HepG2 (cell line): ENCODE data around the gene NCDN. TPM values are rescaled to one million over a fixed set of nuclear protein-coding genes. Genes with fewer than 3 reads are reported as not detected.

ENCODE experiments used
- CHCHD3 ChIP-seq: sonication (generic); formaldehyde crosslinking; IDR thresholded peaks from 2 replicates; pipeline ENCODE4 v1.8.0; 2022; ENCODE audit warnings: mild to moderate bottlenecking, missing genetic modification reagents, moderate library complexity
- CREM ChIP-seq, 2 experiments: sonication (generic) in 1 of 2; formaldehyde crosslinking in 1 of 2; IDR thresholded peaks; 2 replicates each; pipeline versions ENCODE4 v1.4.0 to v1.6.1; 2016 to 2020; ENCODE audit warnings: antibody characterized with exemption in 1 of 2, mild to moderate bottlenecking in 1 of 2, missing genetic modification reagents in 1 of 2
- ESRRA ChIP-seq: sonication (generic); formaldehyde crosslinking; IDR thresholded peaks from 2 replicates; pipeline ENCODE4 v1.5.1; 2020; ENCODE audit warnings: mild to moderate bottlenecking, low read depth, missing genetic modification reagents
- HNRNPK ChIP-seq: fragments of 200-400 bp; formaldehyde crosslinking; IDR thresholded peaks from 2 replicates; pipeline ENCODE4 v1.6.1; 2018; ENCODE audit warnings: low read length, low read depth, moderate library complexity, mild to moderate bottlenecking; ENCODE audit not compliant: poor library complexity, severe bottlenecking
- HOMEZ ChIP-seq: IDR thresholded peaks from 2 replicates; pipeline ENCODE4 v1.6.1; 2016; ENCODE audit warnings: low read depth
- LBX2 ChIP-seq: sonication (generic); formaldehyde crosslinking; IDR thresholded peaks from 2 replicates; pipeline ENCODE4 v1.5.0; 2020; ENCODE audit warnings: missing genetic modification reagents, mild to moderate bottlenecking, borderline replicate concordance
- ONECUT2 ChIP-seq: sonication (generic); formaldehyde crosslinking; IDR thresholded peaks from 2 replicates; pipeline ENCODE4 v1.4.0; 2020; ENCODE audit warnings: missing genetic modification reagents
- PRPF4 ChIP-seq: fragments of 200-400 bp; formaldehyde crosslinking; IDR thresholded peaks from 2 replicates; pipeline ENCODE4 v1.6.1; 2016; ENCODE audit warnings: low read length, low read depth; ENCODE audit not compliant: poor library complexity, severe bottlenecking
- REL ChIP-seq: sonication (generic); formaldehyde crosslinking; conservative IDR thresholded peaks from 2 replicates; pipeline ENCODE4 v1.8.0; 2022; ENCODE audit warnings: mild to moderate bottlenecking, missing genetic modification reagents, moderate library complexity
- SP4 ChIP-seq: sonication (generic); formaldehyde crosslinking; IDR thresholded peaks from 2 replicates; pipeline ENCODE4 v1.8.1; 2023; ENCODE audit warnings: mild to moderate bottlenecking, missing genetic modification reagents
- SSRP1 ChIP-seq: IDR thresholded peaks from 2 replicates; pipeline ENCODE4 v1.6.1; 2016; ENCODE audit warnings: control low read depth
- STAT6 ChIP-seq: sonication (generic); formaldehyde crosslinking; IDR thresholded peaks from 2 replicates; pipeline ENCODE4 v1.4.0; 2020; ENCODE audit warnings: missing genetic modification reagents, mild to moderate bottlenecking, borderline replicate concordance
- SUZ12 ChIP-seq: fragments of 150-350 bp; IDR thresholded peaks from 2 replicates; pipeline ENCODE4 v1.6.1; 2014; ENCODE audit warnings: low read depth, low read length
- SYNCRIP ChIP-seq: fragments of 200-400 bp; formaldehyde crosslinking; IDR thresholded peaks from 2 replicates; pipeline ENCODE4 v1.6.1; 2018; ENCODE audit warnings: mild to moderate bottlenecking, low read depth, low read length; ENCODE audit not compliant: insufficient read depth
- TGIF2 ChIP-seq: IDR thresholded peaks from 2 replicates; pipeline ENCODE4 v1.6.1; 2016; ENCODE audit warnings: control low read depth, missing compliant biosample characterization
- ZNF138 ChIP-seq: sonication (generic); formaldehyde crosslinking; IDR thresholded peaks from 2 replicates; pipeline ENCODE4 v1.5.0; 2020; ENCODE audit warnings: mild to moderate bottlenecking, low read depth, missing genetic modification reagents
- ZNF256 ChIP-seq: sonication (generic); formaldehyde crosslinking; conservative IDR thresholded peaks from 2 replicates; pipeline ENCODE4 v1.4.0; 2020; ENCODE audit warnings: missing genetic modification reagents
- ZNF780A ChIP-seq: sonication (generic); formaldehyde crosslinking; IDR thresholded peaks from 2 replicates; pipeline ENCODE4 v1.8.0; 2022; ENCODE audit warnings: mild to moderate bottlenecking, missing genetic modification reagents, moderate library complexity
- ZNF879 ChIP-seq: sonication (generic); formaldehyde crosslinking; IDR thresholded peaks from 2 replicates; pipeline ENCODE4 v1.8.1; 2023; ENCODE audit warnings: missing genetic modification reagents
- polyA plus RNA-seq, 8 experiments: library from polyadenylated mRNA; depleted of rRNA in 3 of 8; stranded (reverse) in 7 of 8; unstranded in 1 of 8; fragments of >200 nt; fragmentation: Illumina TruSeq in 4 of 8; extraction: Trizol in 4 of 8; gene quantifications; 2 replicates each; pipeline versions ENCODE4 v1.2.1 to v1.2.3, GENCODE V29; 2011 to 2016; ENCODE audit warnings: low read depth in 4 of 8, missing spikeins in 1 of 8, mixed read lengths in 1 of 8; ENCODE audit not compliant: insufficient read depth in 1 of 8
- total RNA-seq, 5 experiments: library from RNA; depleted of rRNA; stranded (reverse); fragments of >200 nt; fragmentation: Illumina TruSeq; extraction: Trizol; gene quantifications; 2 replicates each; pipeline ENCODE4 v1.2.3, GENCODE V29; 2016; ENCODE audit warnings: low read depth in 1 of 5
- TF ChIP-seq, protein P1 (sequence below): sonication (generic); formaldehyde crosslinking; IDR thresholded peaks from 2 replicates; pipeline ENCODE4 v1.4.0; 2020; ENCODE audit warnings: mild to moderate bottlenecking, missing genetic modification reagents
- TF ChIP-seq, protein P2 (sequence below): sonication (generic); formaldehyde crosslinking; IDR thresholded peaks from 2 replicates; pipeline ENCODE4 v1.4.0; 2020; ENCODE audit warnings: mild to moderate bottlenecking, missing genetic modification reagents

The NCDN gene
- total and polyA plus RNA-seq, 2 of the 13 experiments (the other 11 are each of a cell fraction or from before 2014, with no cell fraction given), result 6.6 to 9.3 TPM

DNA sequence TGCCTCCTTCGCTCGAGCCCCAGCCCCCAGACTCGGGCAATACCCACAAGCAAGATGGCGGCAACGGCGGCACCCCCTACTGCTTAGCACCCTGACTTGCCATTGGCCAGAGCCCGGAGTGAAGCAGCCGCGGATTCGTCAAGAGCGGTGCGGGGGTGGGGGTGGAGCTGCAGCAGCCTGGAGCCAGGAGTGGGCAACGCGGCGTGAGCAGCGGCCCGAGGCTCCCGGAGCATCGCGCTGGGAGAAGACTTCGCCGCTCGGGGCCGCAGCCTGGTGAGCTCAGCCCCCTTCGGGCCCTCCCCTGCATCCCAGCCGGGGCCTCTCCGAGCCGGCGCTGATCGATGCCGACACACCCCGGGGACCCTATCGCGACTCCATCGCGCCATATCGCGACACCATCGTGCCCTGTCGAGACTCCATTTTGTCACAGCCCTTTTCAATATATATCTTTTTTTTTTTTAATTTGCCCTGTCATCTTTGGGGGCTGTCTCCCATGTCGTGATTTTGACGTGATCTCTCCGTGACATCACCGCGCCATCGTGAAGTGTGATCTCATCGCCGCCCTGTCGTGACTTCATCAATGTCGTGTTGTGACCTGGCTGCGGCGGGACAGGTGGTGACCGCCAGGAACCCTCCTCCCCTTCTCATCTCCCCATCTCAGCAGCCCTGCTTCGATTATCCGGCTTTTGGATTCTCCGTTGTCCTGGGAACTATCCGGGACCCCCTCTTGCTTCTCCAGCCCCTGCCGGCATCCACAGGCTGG lies at the start of gene NCDN (continued):
- TF ChIP-seq, protein P1, sequence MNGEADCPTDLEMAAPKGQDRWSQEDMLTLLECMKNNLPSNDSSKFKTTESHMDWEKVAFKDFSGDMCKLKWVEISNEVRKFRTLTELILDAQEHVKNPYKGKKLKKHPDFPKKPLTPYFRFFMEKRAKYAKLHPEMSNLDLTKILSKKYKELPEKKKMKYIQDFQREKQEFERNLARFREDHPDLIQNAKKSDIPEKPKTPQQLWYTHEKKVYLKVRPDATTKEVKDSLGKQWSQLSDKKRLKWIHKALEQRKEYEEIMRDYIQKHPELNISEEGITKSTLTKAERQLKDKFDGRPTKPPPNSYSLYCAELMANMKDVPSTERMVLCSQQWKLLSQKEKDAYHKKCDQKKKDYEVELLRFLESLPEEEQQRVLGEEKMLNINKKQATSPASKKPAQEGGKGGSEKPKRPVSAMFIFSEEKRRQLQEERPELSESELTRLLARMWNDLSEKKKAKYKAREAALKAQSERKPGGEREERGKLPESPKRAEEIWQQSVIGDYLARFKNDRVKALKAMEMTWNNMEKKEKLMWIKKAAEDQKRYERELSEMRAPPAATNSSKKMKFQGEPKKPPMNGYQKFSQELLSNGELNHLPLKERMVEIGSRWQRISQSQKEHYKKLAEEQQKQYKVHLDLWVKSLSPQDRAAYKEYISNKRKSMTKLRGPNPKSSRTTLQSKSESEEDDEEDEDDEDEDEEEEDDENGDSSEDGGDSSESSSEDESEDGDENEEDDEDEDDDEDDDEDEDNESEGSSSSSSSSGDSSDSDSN (CRISPR knock-in tag), result peak; percentile 10
- 0 out of 2 replicates have a peak, but pooled peaks have one; percentile 21 for TF ChIP-seq ZNF256 (CRISPR knock-in tag)
- TF ChIP-seq ONECUT2 (CRISPR knock-in tag), result peak; percentile 69
- no peak for TF ChIP-seq LBX2 (CRISPR knock-in tag)
- TF ChIP-seq HOMEZ (CRISPR knock-in tag), result no peak
- TF ChIP-seq SUZ12, result no peak
- TF ChIP-seq REL (CRISPR knock-in tag), result 0 out of 2 replicates have a peak, but pooled peaks have one; percentile 22
- peak; percentile 90 for TF ChIP-seq SP4 (CRISPR knock-in tag)
- TF ChIP-seq, protein P2, sequence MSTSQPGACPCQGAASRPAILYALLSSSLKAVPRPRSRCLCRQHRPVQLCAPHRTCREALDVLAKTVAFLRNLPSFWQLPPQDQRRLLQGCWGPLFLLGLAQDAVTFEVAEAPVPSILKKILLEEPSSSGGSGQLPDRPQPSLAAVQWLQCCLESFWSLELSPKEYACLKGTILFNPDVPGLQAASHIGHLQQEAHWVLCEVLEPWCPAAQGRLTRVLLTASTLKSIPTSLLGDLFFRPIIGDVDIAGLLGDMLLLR (CRISPR knock-in tag), result no peak
- peak; percentile 33; the same call in 1 of the 2 replicates for TF ChIP-seq TGIF2
- TF ChIP-seq CHCHD3 (CRISPR knock-in tag), result no peak
- no peak for TF ChIP-seq HNRNPK
- peak; percentile 89 for TF ChIP-seq CREM (IDR thresholded peaks at IDR 0.05)
- TF ChIP-seq CREM (CRISPR knock-in tag; IDR thresholded peaks at IDR 0.05), result no peak
- no peak for TF ChIP-seq ZNF780A
- no peak for TF ChIP-seq PRPF4
- no peak for TF ChIP-seq SYNCRIP
- peak; percentile 96; the same call in 1 of the 2 replicates for TF ChIP-seq SSRP1 (CRISPR knock-in tag)
- TF ChIP-seq ESRRA (CRISPR knock-in tag), result no peak
- TF ChIP-seq STAT6, result no peak
- TF ChIP-seq ZNF879 (CRISPR knock-in tag), result no peak
- no peak for TF ChIP-seq ZNF138
